GM10266 (cell line): ENCODE data around the gene TNPO1.

Experiments
- DNase-seq: peaks from one replicate; pipeline ENCODE4 v3.0.0; 2012; ENCODE audit errors: extremely low spot score
- CTCF ChIP-seq: IDR thresholded peaks from 2 replicates; pipeline ENCODE4 v1.5.1; 2012; ENCODE audit warnings: mild to moderate bottlenecking, low read depth; ENCODE audit not compliant: control insufficient read depth, insufficient read depth; ENCODE audit errors: missing control alignments

Gene TNPO1

GRCh38 chr5:72818866-72819534, 2.5 kb downstream of the TNPO1 start:
- peak; percentile 81 for TF ChIP-seq CTCF
- peak; percentile 50 for DNase-seq

GRCh38 chr5:72821776-72822175, 5.3 kb downstream of the TNPO1 start:
- TF ChIP-seq CTCF = no peak

GRCh38 chr5:72822944-72823343, 6.5 kb downstream of the TNPO1 start:
- no peak for TF ChIP-seq CTCF
- DNase-seq = no peak

More at GRCh38 chr5:72821776-72822175, 5.3 kb downstream of the TNPO1 start:
- no peak for DNase-seq

GRCh38 chr5:72829707-72830106, 13.2 kb downstream of the TNPO1 start:
- DNase-seq = no peak
- TF ChIP-seq CTCF = no peak

- DNase-seq = no peak
- TF ChIP-seq CTCF = no peak
Observed at GRCh38 chr5:72830362-72830761, 13.9 kb downstream of the TNPO1 start.

- no peak for TF ChIP-seq CTCF
Observed at GRCh38 chr5:72831685-72832084, 15.2 kb downstream of the TNPO1 start.

GRCh38 chr5:72834924-72835323, 18.5 kb downstream of the TNPO1 start:
- TF ChIP-seq CTCF = no peak
- DNase-seq = no peak

More at GRCh38 chr5:72831685-72832084, 15.2 kb downstream of the TNPO1 start:
- no peak for DNase-seq
